ENCODE data around the gene VCX2. TPM values are rescaled to one million over a fixed set of nuclear protein-coding genes. Genes with fewer than 3 reads are reported as not detected.

Gene VCX2
- total and polyA plus RNA-seq, 9 of the 15 experiments (the other 6 are each of a cell fraction or from before 2014, with no cell fraction given): not detected

DNA sequence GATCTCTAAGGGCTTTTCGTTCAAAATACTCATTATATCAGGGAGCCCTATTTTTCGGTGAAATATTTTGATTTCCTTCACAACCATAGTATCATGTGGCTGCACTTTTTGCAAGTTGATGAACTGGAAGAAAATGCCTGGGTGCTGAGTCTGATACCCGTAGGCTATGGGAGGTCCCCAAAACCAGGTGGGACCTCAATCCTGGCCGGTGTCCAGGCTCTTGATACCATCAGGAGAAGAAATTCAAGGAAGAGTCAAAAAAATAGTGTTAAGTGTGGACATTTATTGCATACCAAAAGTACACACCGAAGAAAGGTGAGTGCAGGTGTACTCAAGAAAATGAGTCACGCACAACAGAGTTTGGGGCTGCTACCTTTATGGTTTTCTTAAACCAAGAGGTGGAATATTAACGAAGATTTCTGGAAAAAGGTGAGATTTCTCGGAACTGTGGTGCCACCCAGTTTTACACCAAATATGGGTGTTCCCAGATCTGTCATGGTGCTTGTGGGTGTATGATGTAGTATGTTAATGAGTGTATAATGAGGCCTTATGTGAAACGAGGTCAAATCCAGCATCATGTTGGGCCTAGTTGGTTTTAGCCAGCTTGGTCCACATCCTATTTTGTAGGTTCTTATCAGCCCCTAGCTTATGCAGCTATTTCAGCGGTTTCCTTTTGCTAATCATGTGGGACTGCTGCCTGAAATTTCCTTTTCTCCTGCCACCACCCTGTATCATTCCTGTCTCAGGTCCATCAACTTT, 29.9 kb downstream of the VCX2 start:
- in situ Hi-C loops (cut with MboI): no loop called here

GRCh38 chrX:8139716-8140115, 31.4 kb downstream of the VCX2 start:
- intact Hi-C loops (cut with micrococcal nuclease) (no loop called here), in situ Hi-C loops (cut with MboI) (no loop called here)
- H3K27me3 ChIP-seq (ENCODE audit: control insufficient read depth in 2 of 2, insufficient read depth in 2 of 2, low read length in 2 of 2): no peaks in the 10 kb centered on the region
- ChIA-PET POLR2A (no interaction called here), CTCF (ENCODE audit: low intra/inter-chr PET ratio) (no interaction called here)
- H2AFZ ChIP-seq (ENCODE audit: low read depth, low read length): no peak overlapping the region
- no peak overlapping the region for H3K9ac ChIP-seq (ENCODE audit: insufficient read depth in 1 of 2, low read depth in 2 of 2, low read length in 2 of 2)
- no peaks in the 10 kb centered on the region for H4K20me1 ChIP-seq (replicated peaks; ENCODE audit: control insufficient read depth, insufficient read depth, low read length)
- no peaks in the 10 kb centered on the region for H3K9me1 ChIP-seq (ENCODE audit: control insufficient read depth, insufficient read depth, low read length)
- no peak for FAIRE-seq
- no peaks in the 10 kb centered on the region for H3K9me3 ChIP-seq (replicated peaks; ENCODE audit: control insufficient read depth, insufficient read depth, low read depth, low read length)
- TF ChIP-seq, protein P1, sequence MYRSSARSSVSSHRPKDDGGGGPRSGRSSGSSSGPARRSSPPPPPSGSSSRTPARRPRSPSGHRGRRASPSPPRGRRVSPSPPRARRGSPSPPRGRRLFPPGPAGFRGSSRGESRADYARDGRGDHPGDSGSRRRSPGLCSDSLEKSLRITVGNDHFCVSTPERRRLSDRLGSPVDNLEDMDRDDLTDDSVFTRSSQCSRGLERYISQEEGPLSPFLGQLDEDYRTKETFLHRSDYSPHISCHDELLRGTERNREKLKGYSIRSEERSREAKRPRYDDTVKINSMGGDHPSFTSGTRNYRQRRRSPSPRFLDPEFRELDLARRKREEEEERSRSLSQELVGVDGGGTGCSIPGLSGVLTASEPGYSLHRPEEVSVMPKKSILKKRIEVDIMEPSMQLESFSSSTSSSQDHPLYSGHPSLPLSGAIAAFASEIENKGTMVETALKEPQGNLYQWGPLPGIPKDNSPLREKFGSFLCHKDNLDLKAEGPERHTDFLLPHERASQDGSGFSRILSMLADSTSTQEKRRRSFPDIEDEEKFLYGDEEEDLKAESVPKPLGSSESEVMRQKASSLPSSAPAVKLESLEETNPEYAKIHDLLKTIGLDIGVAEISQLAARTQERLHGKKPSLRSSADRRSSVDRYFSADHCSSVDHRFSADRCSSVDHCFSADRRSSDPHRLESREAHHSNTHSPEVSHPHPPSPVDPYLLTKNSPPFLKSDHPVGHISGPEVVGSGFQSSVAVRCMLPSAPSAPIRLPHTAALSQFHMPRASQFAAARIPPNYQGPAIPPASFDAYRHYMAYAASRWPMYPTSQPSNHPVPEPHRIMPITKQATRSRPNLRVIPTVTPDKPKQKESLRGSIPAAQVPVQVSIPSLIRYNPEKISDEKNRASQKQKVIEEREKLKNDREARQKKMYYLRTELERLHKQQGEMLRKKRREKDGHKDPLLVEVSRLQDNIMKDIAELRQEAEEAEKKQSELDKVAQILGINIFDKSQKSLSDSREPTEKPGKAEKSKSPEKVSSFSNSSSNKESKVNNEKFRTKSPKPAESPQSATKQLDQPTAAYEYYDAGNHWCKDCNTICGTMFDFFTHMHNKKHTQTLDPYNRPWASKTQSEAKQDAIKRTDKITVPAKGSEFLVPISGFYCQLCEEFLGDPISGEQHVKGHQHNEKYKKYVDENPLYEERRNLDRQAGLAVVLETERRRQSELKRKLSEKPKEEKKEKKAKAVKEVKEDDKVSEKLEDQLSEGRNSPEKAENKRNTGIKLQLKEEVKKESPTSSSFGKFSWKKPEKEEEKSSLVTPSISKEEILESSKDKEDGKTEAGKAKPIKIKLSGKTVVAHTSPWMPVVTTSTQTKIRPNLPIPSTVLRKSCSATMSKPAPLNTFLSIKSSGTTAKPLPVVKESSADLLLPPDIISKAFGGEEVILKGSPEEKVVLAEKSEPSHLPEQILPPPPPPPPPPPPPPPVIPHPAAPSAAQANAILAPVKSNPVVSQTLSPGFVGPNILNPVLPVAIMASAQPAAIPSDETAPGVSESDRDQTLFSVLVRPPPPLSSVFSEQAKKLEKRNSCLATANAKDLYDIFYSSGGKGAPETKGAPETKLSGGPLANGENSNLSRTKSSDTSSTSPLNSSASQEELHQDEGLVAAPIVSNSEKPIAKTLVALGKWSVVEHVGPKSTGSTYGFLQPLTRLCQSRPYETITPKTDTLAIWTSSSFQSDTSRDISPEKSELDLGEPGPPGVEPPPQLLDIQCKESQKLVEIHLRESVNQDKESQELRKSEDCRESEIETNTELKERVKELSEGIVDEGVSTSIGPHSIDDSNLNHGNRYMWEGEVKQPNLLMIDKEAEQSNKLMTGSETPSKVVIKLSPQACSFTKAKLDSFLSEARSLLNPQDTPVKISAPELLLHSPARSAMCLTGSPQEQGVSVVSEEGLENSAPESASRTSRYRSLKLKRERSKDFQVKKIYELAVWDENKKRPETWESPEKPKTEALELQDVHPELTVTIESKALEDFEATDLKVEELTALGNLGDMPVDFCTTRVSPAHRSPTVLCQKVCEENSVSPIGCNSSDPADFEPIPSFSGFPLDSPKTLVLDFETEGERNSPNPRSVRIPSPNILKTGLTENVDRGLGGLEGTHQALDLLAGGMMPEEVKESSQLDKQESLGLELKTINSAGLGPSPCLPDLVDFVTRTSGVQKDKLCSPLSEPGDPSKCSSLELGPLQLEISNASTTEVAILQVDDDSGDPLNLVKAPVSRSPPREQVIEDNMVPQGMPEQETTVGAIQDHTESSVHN (IDR thresholded peaks at IDR 0.05; ENCODE audit: borderline replicate concordance in 1 of 2, low read depth in 1 of 2): no peak
- no TSS peak for BruUV-seq (replicated peaks)
- H3K27ac ChIP-seq (ENCODE audit: extremely low read depth, low read depth, low read length): no peak overlapping the region
- H3K79me2 ChIP-seq (ENCODE audit: control insufficient read depth, insufficient read depth, low read length): no peaks in the 10 kb centered on the region
- H3K36me3 ChIP-seq (ENCODE audit: control insufficient read depth, insufficient read depth, low read length): no peaks in the 10 kb centered on the region
- ATAC-seq: no peak
- DNase-seq (ENCODE audit: extremely low read depth in 1 of 4, low spot score in 3 of 4): no peak
- 0% methylated on average over 4 of the region's 4 CpGs for whole genome bisulfite sequencing (ENCODE audit: insufficient coverage, low coverage, missing lambda C conversion rate)
- no peak overlapping the region for H3K4me3 ChIP-seq
- H3K4me2 ChIP-seq (ENCODE audit: insufficient read depth, low read length): no peak overlapping the region
- H3K4me1 ChIP-seq (replicated peaks in 1 of 2; ENCODE audit: control insufficient read depth in 2 of 2, insufficient read depth in 2 of 2, low read length in 2 of 2): no peaks in the 10 kb centered on the region

More for the DNA sequence above, 29.9 kb downstream of the VCX2 start:
- no peaks in the 10 kb centered on the region for H3K4me1 ChIP-seq (replicated peaks in 1 of 2; ENCODE audit: control insufficient read depth in 2 of 2, insufficient read depth in 2 of 2, low read length in 2 of 2)
- FAIRE-seq: no peak
- CTCF ChIA-PET (ENCODE audit: low intra/inter-chr PET ratio): no interaction called here
- H3K79me2 ChIP-seq (ENCODE audit: control insufficient read depth, insufficient read depth, low read length): no peaks in the 10 kb centered on the region
- DNase-seq (ENCODE audit: extremely low read depth in 1 of 4, low spot score in 3 of 4): no peak
- H3K4me2 ChIP-seq (ENCODE audit: insufficient read depth, low read length): no peak overlapping the region
- intact Hi-C loops (cut with micrococcal nuclease): no loop called here
- H3K9ac ChIP-seq (ENCODE audit: insufficient read depth in 1 of 2, low read depth in 2 of 2, low read length in 2 of 2): no peak overlapping the region
- no peaks in the 10 kb centered on the region for H4K20me1 ChIP-seq (replicated peaks; ENCODE audit: control insufficient read depth, insufficient read depth, low read length)
- no peaks in the 10 kb centered on the region for H3K9me1 ChIP-seq (ENCODE audit: control insufficient read depth, insufficient read depth, low read length)
- no TSS peak for BruUV-seq (replicated peaks)
- ATAC-seq: no peak
- H3K27me3 ChIP-seq (ENCODE audit: control insufficient read depth in 2 of 2, insufficient read depth in 2 of 2, low read length in 2 of 2): no peaks in the 10 kb centered on the region
- H3K9me3 ChIP-seq (replicated peaks; ENCODE audit: control insufficient read depth, insufficient read depth, low read depth, low read length): no peaks in the 10 kb centered on the region
- POLR2A ChIA-PET: no interaction called here
- no peak for TF ChIP-seq LEF1 (IDR thresholded peaks at IDR 0.05)
- no peak for TF ChIP-seq TEAD1 (CRISPR knock-in tag; IDR thresholded peaks at IDR 0.05)
- no peak for TF ChIP-seq NR3C1 (CRISPR knock-in tag; IDR thresholded peaks at IDR 0.05)
- no peak for TF ChIP-seq ZKSCAN8 (CRISPR knock-in tag; IDR thresholded peaks at IDR 0.05)
- no peak for TF ChIP-seq HES1 (IDR thresholded peaks at IDR 0.05; ENCODE audit: low read depth)
- no peak overlapping the region for H3K4me3 ChIP-seq
- 1% methylated on average over 9 of the region's 10 CpGs for WGBS (ENCODE audit: insufficient coverage, low coverage, missing lambda C conversion rate)
- no peaks in the 10 kb centered on the region for H3K36me3 ChIP-seq (ENCODE audit: control insufficient read depth, insufficient read depth, low read length)
- H2AFZ ChIP-seq (ENCODE audit: low read depth, low read length): no peak overlapping the region
- H3K27ac ChIP-seq (ENCODE audit: extremely low read depth, low read depth, low read length): no peak overlapping the region

All from K562 (cell line).